Kidney (tissue), 14 donors: Measurements from ENCODE around the gene ARMH3. TPM values are rescaled to one million over a fixed set of nuclear protein-coding genes. Genes with fewer than 3 reads are reported as not detected.

Source experiments
- DNase-seq, 5 donors: peaks; one replicate each; pipeline ENCODE4 v3.0.0-alpha.2; 2013 to 2020
- FAIRE-seq: peaks from 2 replicates; lab custom pipeline; 2012; peaks lifted over from hg19 to GRCh38; lab: Jason Lieb, UNC
- H3K27ac ChIP-seq, 2 donors: one replicate each; pipeline ENCODE4 v1.7.0; 2013; ENCODE audit warnings: low read depth in 2 of 2, low read length in 2 of 2, inconsistent platforms in 1 of 2
- H3K27me3 ChIP-seq: one replicate; pipeline ENCODE4 v1.7.1; 2013; ENCODE audit warnings: low read length, inconsistent platforms; ENCODE audit not compliant: control insufficient read depth, insufficient read depth
- H3K36me3 ChIP-seq, 3 donors: one replicate each; pipeline versions ENCODE4 v1.7.0 to v1.7.1; 2013; ENCODE audit warnings: low read length in 3 of 3, control low read depth in 1 of 3, inconsistent platforms in 1 of 3; ENCODE audit not compliant: insufficient read depth in 3 of 3, control insufficient read depth in 2 of 3
- H3K4me1 ChIP-seq, 3 donors: one replicate each; pipeline versions ENCODE4 v1.7.0 to v1.7.1; 2013; ENCODE audit warnings: low read length in 3 of 3, inconsistent platforms in 1 of 3, low read depth in 1 of 3; ENCODE audit not compliant: control insufficient read depth in 2 of 3, insufficient read depth in 2 of 3
- H3K4me3 ChIP-seq, 3 donors: one replicate each; pipeline versions ENCODE4 v1.7.0 to v1.8.1; 2013; ENCODE audit warnings: low read length in 3 of 3, control low read depth in 1 of 3, inconsistent platforms in 1 of 3
- H3K9ac ChIP-seq, 3 donors: one replicate each; pipeline versions ENCODE4 v1.7.0 to v1.7.1; 2013; ENCODE audit warnings: low read length in 3 of 3, control low read depth in 1 of 3, inconsistent platforms in 1 of 3
- H3K9me3 ChIP-seq, 3 donors: one replicate each; pipeline versions ENCODE4 v1.7.0 to v1.7.1; 2013; ENCODE audit warnings: low read length in 3 of 3, control low read depth in 1 of 3, inconsistent platforms in 1 of 3; ENCODE audit not compliant: control insufficient read depth in 2 of 3, insufficient read depth in 1 of 3
- intact Hi-C: fragments of 100-400 bp; cut with DNase I; formaldehyde crosslinking; loops from one replicate; pipeline ENCODE4 v1.11.1; 2022
- polyA plus RNA-seq: library from polyadenylated mRNA; stranded (reverse); fragments of 350-450 nt; fragmentation: Illumina TruSeq; extraction: RNeasy Lipid Tissue Mini Kit (QIAGEN cat#74804); gene quantifications from one replicate; pipeline ENCODE4 v1.2.3, GENCODE V29; 2014; ENCODE audit warnings: low read depth, low replicate concordance; ENCODE audit not compliant: insufficient read depth
- total RNA-seq: library from RNA; stranded (reverse); fragmentation: NEBNext Ultra II Directional; extraction: Animal tissue kit (Norgen Biotek cat#: 25700); gene quantifications from one replicate; pipeline ENCODE4 v1.2.1, GENCODE V29; 2021
- TF ChIP-seq, protein P1 (sequence below): IDR thresholded peaks from 3 replicates; pipeline ENCODE4 v1.5.1; 2012; ENCODE audit warnings: mild to moderate bottlenecking, moderate library complexity, borderline replicate concordance; ENCODE audit not compliant: insufficient read depth; ENCODE audit errors: extremely low read depth
- donor health status: control.
- donor health status: control.
- donor health status: control.
- donor health status: control.
- donor health status: control.
- donor health status: DM: yes; HTN: yes; CAD: no.
- donor health status: Normal renal cell carcinoma (clear cell type).

The ARMH3 gene
- total and polyA plus RNA-seq, 2 donors from 2014 or later = 14.0 to 26.1 TPM

GRCh38 chr10:101814466-101815071, 241.4 kb downstream of the ARMH3 start:
- no peak for DNase-seq
- peak overlapping the region; percentile 34 to 93 (median 92) for H3K4me3 ChIP-seq
- intact Hi-C loops = no loop called here
- H3K27ac ChIP-seq = no peak overlapping the region
- no peak for FAIRE-seq
- no peaks in the 10 kb centered on the region for H3K9me3 ChIP-seq
- H3K4me1 ChIP-seq = peaks cover 3 to 16% (median 12%) of the 10 kb centered on the region in 3 donors
- TF ChIP-seq, protein P1, sequence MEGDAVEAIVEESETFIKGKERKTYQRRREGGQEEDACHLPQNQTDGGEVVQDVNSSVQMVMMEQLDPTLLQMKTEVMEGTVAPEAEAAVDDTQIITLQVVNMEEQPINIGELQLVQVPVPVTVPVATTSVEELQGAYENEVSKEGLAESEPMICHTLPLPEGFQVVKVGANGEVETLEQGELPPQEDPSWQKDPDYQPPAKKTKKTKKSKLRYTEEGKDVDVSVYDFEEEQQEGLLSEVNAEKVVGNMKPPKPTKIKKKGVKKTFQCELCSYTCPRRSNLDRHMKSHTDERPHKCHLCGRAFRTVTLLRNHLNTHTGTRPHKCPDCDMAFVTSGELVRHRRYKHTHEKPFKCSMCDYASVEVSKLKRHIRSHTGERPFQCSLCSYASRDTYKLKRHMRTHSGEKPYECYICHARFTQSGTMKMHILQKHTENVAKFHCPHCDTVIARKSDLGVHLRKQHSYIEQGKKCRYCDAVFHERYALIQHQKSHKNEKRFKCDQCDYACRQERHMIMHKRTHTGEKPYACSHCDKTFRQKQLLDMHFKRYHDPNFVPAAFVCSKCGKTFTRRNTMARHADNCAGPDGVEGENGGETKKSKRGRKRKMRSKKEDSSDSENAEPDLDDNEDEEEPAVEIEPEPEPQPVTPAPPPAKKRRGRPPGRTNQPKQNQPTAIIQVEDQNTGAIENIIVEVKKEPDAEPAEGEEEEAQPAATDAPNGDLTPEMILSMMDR = no peak
- peak overlapping the region in 2 of 3 donors; percentile 2 to 37 for H3K9ac ChIP-seq
- H3K27me3 ChIP-seq = no peaks in the 10 kb centered on the region
- H3K36me3 ChIP-seq = peaks cover 0 to 22% (median 7%) of the 10 kb centered on the region in 3 donors

- peaks cover 0 to 30% (median 10%) of the 10 kb centered on the region in 3 donors for H3K36me3 ChIP-seq
- no peak for FAIRE-seq
- intact Hi-C loops = no loop called here
- H3K27me3 ChIP-seq = no peaks in the 10 kb centered on the region
- TF ChIP-seq, protein P1 = no peak
- no peak overlapping the region for H3K27ac ChIP-seq
- DNase-seq = no peak
- H3K9ac ChIP-seq = no peak overlapping the region
- H3K9me3 ChIP-seq = no peaks in the 10 kb centered on the region
- peaks cover 3 to 16% (median 6%) of the 10 kb centered on the region in 3 donors for H3K4me1 ChIP-seq
- H3K4me3 ChIP-seq = no peak overlapping the region
These were observed 243.4 kb downstream of the ARMH3 start for GRCh38 chr10:101812606-101813005.

DNA sequence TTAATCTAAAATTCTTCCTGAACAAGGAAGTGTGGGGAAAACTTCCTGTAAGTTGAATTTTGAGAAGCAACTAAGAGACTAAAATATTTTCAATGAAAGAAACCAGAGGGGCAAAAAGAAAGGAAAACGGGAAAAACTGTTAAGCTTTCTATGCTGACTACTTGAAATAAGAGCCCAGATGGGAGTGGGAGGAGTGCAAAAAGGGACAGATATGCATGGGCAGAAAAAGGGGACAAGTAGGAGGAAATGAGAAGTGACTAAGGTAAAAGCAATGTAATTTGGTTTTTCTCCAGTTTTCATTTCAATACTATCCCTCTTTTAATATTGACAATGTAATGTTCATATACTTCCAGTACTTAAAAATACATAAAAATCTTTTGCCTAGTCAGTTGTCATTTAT, 248.8 kb downstream of the ARMH3 start:
- peaks cover 8 to 58% (median 24%) of the 10 kb centered on the region in 3 donors for H3K36me3 ChIP-seq
- FAIRE-seq = no peak
- no peaks in the 10 kb centered on the region for H3K9me3 ChIP-seq
- H3K9ac ChIP-seq = no peak overlapping the region
- no peak overlapping the region for H3K27ac ChIP-seq
- H3K4me1 ChIP-seq = no peaks in the 10 kb centered on the region
- no peaks in the 10 kb centered on the region for H3K27me3 ChIP-seq
- no peak for DNase-seq
- intact Hi-C loops = no loop called here
- H3K4me3 ChIP-seq = no peak overlapping the region
- TF ChIP-seq, protein P1 = no peak
